SU-DHL-6 (cell line): ENCODE results near the gene SPAG7.

Experiments used
- CTCF ChIP-seq: fragments of 200-600 bp; sonication (generic); IDR thresholded peaks from one replicate; pipeline ENCODE4 v1.5.1; 2017; ENCODE audit warnings: antibody characterized with exemption, mild to moderate bottlenecking, low read length, moderate library complexity; ENCODE audit not compliant: insufficient read depth, poor library complexity, severe bottlenecking
- EZH2phosphoT487 ChIP-seq: fragments of 200-600 bp; sonication (generic), shearing (Covaris generic); conservative IDR thresholded peaks from 2 replicates; pipeline ENCODE4 v1.6.1; 2018; ENCODE audit warnings: mild to moderate bottlenecking, antibody characterized with exemption, low read length, moderate library complexity, mixed read lengths

- TF ChIP-seq CTCF, result no peak
- no peak for TF ChIP-seq EZH2phosphoT487
Measured at GRCh38 chr17:4972322-4972721, 4.7 kb upstream of the SPAG7 start.
